Activated CD4-positive, alpha-beta memory T cell treated with anti-CD3 and anti-CD28 coated beads, Interleukin-2, amount 10 ng/mL, durations not matched to agents 7 days and 5 days (primary cell): ENCODE results near the gene TPK1. TPM values are rescaled to one million over a fixed set of nuclear protein-coding genes. Genes with fewer than 3 reads are reported as not detected.

Source experiments
- CTCF ChIA-PET: fragments of 350-600 bp; sonication (Branson Sonifier 250); formaldehyde crosslinking; loops from one replicate; lab custom pipeline; 2021; ENCODE audit warnings: antibody characterized with exemption, inconsistent platforms; lab: Charles Lee
- POLR2A ChIA-PET: fragments of 350-600 bp; sonication (Branson Sonifier 250); formaldehyde crosslinking; loops from one replicate; lab custom pipeline; 2021; ENCODE audit warnings: antibody characterized with exemption; lab: Charles Lee
- DNase-seq: peaks from one replicate; pipeline ENCODE4 v3.0.0-alpha.2; 2020
- H3K27ac Mint-ChIP-seq: one replicate; pipeline ENCODE4 v1.8.0; 2021; ENCODE audit warnings: mild to moderate bottlenecking, mixed read lengths
- H3K27me3 Mint-ChIP-seq: one replicate; pipeline ENCODE4 v1.8.0; 2021; ENCODE audit warnings: mixed read lengths
- H3K36me3 Mint-ChIP-seq: one replicate; pipeline ENCODE4 v1.8.0; 2021; ENCODE audit warnings: low read depth, mixed read lengths
- H3K4me1 Mint-ChIP-seq: one replicate; pipeline ENCODE4 v1.8.0; 2021; ENCODE audit warnings: mixed read lengths
- H3K4me3 Mint-ChIP-seq: one replicate; pipeline ENCODE4 v1.8.0; 2021; ENCODE audit warnings: mild to moderate bottlenecking, mixed read lengths
- H3K9me3 Mint-ChIP-seq: one replicate; pipeline ENCODE4 v1.8.0; 2021; ENCODE audit warnings: mixed read lengths
- total RNA-seq, 2 experiments: library from RNA; stranded (reverse); gene quantifications; one replicate each; pipeline ENCODE4 v1.2.3, GENCODE V29; 2021

Gene TPK1
- total RNA-seq, 2 experiments from 2014 or later: 16.7 to 18.5 TPM

DNA sequence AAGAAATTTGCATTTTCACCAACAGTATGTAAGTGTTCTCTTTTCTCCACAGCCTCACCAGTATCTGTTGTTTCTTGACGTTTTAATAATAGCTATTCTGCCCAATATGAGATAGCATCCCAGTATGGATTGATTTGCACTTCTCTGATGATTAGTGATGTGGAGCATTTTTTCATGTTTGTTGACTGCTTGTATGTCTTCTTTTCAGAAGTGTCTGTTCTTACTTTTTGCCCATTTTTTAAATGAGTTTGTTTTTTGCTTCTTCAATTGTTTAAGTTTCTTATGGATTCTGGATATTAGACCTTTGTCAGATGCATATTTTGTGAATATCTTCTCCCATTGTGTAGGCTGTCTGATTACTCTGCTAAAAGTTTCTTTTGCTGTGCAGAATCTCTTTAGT, 12.2 kb upstream of the TPK1 start:
- ChIA-PET POLR2A (no interaction called here), CTCF (no interaction called here)
- H3K9me3 Mint-ChIP-seq: peaks cover 6% of the 10 kb centered on the region
- peaks cover 3% of the 10 kb centered on the region for H3K36me3 Mint-ChIP-seq
- H3K4me3 Mint-ChIP-seq: no peak overlapping the region
- DNase-seq: no peak
- H3K4me1 Mint-ChIP-seq: no peaks in the 10 kb centered on the region
- no peak overlapping the region for H3K27ac Mint-ChIP-seq
- peaks cover 2% of the 10 kb centered on the region for H3K27me3 Mint-ChIP-seq

GRCh38 chr7:144842377-144842851, 6.6 kb upstream of the TPK1 start:
- CTCF ChIA-PET: interaction anchor here (1.7 kb wide), 1 partner anchor 55 kb away, joined by 4 read pairs; no protein-coding TSS in a partner anchor
- peak overlapping the region; percentile 73 for H3K27ac Mint-ChIP-seq
- no peaks in the 10 kb centered on the region for H3K27me3 Mint-ChIP-seq
- peak overlapping the region; percentile 20 for H3K4me3 Mint-ChIP-seq
- peaks cover 28% of the 10 kb centered on the region for H3K4me1 Mint-ChIP-seq
- peak; percentile 43 for DNase-seq
- H3K36me3 Mint-ChIP-seq: peaks cover 18% of the 10 kb centered on the region
- peaks cover 18% of the 10 kb centered on the region for H3K9me3 Mint-ChIP-seq
- POLR2A ChIA-PET: no interaction called here

DNA sequence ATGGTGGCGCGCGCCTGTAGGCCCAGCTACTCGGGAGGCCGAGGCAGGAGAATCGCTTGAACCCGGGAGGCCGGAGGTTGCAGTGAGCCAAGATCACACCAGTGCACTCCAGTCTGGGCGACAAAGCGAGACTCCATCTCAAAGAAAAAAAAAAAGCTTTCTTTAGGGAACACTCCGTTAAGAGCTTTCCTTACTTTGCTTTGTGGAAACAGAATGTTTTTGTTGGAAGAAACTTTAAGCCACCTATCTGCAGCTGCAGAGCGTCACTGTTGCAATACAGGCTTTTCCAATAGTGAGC, 641 bp upstream of the TPK1 start:
- CTCF ChIA-PET: interaction anchor here (0.8 to 3.2 kb wide), 7 partner anchors 15 to 99 kb away, joined by 3 to 24 read pairs (median 9); no protein-coding TSS in a partner anchor
- no peak for DNase-seq
- peaks cover 50% of the 10 kb centered on the region for H3K4me1 Mint-ChIP-seq
- H3K9me3 Mint-ChIP-seq: peaks cover 24% of the 10 kb centered on the region
- peak overlapping the region; percentile 84 for H3K4me3 Mint-ChIP-seq
- POLR2A ChIA-PET: interaction anchor here (0.7 to 6.9 kb wide), 13 partner anchors 9 to 98 kb away, joined by 3 to 146 read pairs (median 7); no protein-coding TSS in a partner anchor
- no peaks in the 10 kb centered on the region for H3K27me3 Mint-ChIP-seq
- H3K27ac Mint-ChIP-seq: peak overlapping the region; percentile 97
- peaks cover 32% of the 10 kb centered on the region for H3K36me3 Mint-ChIP-seq

GRCh38 chr7:144835155-144835611, 670 bp downstream of the TPK1 start:
- POLR2A ChIA-PET: interaction anchor here (0.9 to 6.9 kb wide), 19 partner anchors 9 to 934 kb away, joined by 3 to 146 read pairs (median 5); partner anchors contain the start of gene TCAF1
- Mint-ChIP-seq H3K4me1 (peaks cover 54% of the 10 kb centered on the region), H3K27ac (peak overlapping the region; percentile 99), H3K4me3 (peak overlapping the region; percentile 84), H3K27me3 (no peaks in the 10 kb centered on the region), H3K36me3 (peaks cover 36% of the 10 kb centered on the region), H3K9me3 (peaks cover 20% of the 10 kb centered on the region)
- CTCF ChIA-PET: interaction anchor here (1.2 to 3.2 kb wide), 8 partner anchors 9 to 96 kb away, joined by 3 to 24 read pairs (median 8); no protein-coding TSS in a partner anchor
- DNase-seq: peak; percentile 55

DNA sequence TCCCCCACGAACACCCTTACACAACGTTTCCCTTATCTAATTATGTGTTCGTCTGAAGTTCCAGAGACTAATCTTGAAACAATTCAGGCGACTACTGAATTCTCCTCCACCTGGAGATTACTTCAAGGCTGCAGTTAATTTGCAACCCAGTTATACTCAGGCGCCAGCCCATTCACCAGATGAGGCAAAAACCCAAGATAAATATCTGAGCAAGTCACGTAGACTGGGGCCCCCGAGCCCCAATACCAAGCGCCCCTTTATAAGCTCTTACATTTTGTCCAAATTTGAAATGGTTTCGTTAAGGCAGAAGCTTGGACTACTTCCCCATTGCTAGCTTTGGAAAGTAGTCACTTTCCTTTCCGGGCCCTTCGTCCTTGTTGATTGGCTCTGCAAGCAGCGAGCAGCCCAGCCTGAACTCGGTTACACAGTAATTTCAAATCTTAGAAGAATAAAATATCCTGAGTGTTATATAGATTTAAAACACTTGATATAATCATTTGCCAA, 1.2 kb downstream of the TPK1 start:
- Mint-ChIP-seq H3K9me3 (peaks cover 17% of the 10 kb centered on the region), H3K4me1 (peaks cover 58% of the 10 kb centered on the region), H3K4me3 (peak overlapping the region; percentile 84), H3K27me3 (no peaks in the 10 kb centered on the region), H3K27ac (peak overlapping the region; percentile 99), H3K36me3 (peaks cover 36% of the 10 kb centered on the region)
- ChIA-PET POLR2A (interaction anchor here (0.9 to 6.9 kb wide), 13 partner anchors 8 to 306 kb away, joined by 3 to 146 read pairs (median 6); no protein-coding TSS in a partner anchor), CTCF (interaction anchor here (1.3 to 3.2 kb wide), 7 partner anchors 9 to 95 kb away, joined by 3 to 24 read pairs (median 9); no protein-coding TSS in a partner anchor)
- DNase-seq: peak; percentile 55

DNA sequence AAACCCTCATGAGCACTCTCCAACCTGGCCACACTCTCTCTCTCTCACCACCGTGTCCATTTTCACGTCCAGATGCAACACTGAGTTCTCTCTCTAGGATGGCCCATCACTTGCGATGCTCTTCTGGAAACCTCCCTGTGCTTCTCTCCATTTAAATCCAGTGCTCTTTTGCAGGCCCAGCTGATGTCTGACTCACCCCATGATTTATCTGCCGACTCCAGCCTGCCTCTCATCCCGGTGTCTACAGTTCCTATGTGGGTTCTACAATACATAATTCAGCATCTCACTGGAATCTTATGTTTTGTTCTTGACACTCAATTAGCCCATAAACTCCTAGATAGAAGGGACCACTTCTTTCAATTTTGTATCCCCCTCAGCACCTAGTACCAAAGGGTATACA, 5.0 kb downstream of the TPK1 start:
- H3K4me1 Mint-ChIP-seq: peaks cover 34% of the 10 kb centered on the region
- ChIA-PET CTCF (no interaction called here), POLR2A (interaction anchor here (2.0 kb wide), 1 partner anchor 9 kb away, joined by 6 read pairs; no protein-coding TSS in a partner anchor)
- peaks cover 17% of the 10 kb centered on the region for H3K36me3 Mint-ChIP-seq
- no peaks in the 10 kb centered on the region for H3K27me3 Mint-ChIP-seq
- H3K9me3 Mint-ChIP-seq: no peaks in the 10 kb centered on the region
- DNase-seq: no peak
- no peak overlapping the region for H3K27ac Mint-ChIP-seq
- no peak overlapping the region for H3K4me3 Mint-ChIP-seq

DNA sequence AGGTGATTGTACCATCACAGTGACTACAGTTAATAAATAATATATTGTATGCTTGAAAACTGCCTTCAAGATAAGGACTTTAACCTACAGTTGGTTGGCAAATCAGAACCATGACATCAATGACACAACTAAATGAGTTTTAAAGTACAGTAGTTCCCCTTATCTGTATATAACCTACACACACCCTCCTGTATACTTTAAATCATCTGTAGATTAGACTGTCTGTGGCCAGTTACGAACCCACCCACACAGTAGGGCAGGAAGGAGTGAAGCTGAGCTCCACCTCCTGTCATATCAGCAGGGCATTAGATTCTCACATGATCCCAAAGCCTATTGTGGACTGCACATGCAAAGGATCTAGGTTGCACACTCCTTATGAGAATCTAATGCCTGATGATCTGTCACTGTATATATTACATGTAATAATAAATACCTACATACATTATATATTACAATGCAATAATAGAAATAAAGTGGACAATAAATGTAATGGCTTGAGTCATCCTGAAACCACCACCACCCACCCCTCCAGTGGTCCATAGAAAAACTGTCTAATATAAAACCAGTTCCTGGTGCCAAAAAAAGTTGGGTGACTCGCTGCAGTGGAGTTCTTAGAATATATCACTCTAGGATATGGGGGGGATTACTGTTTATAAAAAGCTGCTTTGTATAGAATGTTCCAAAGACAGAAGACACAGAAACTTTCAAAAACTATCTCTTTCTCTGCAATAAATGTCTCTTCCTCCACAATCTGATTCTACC, 5.6 kb downstream of the TPK1 start:
- Mint-ChIP-seq H3K36me3 (peaks cover 17% of the 10 kb centered on the region), H3K4me3 (no peak overlapping the region), H3K27me3 (no peaks in the 10 kb centered on the region), H3K27ac (no peak overlapping the region), H3K9me3 (no peaks in the 10 kb centered on the region), H3K4me1 (peaks cover 36% of the 10 kb centered on the region)
- CTCF ChIA-PET: no interaction called here
- DNase-seq: no peak
- POLR2A ChIA-PET: interaction anchor here (2.0 kb wide), 1 partner anchor 9 kb away, joined by 6 read pairs; no protein-coding TSS in a partner anchor

DNA sequence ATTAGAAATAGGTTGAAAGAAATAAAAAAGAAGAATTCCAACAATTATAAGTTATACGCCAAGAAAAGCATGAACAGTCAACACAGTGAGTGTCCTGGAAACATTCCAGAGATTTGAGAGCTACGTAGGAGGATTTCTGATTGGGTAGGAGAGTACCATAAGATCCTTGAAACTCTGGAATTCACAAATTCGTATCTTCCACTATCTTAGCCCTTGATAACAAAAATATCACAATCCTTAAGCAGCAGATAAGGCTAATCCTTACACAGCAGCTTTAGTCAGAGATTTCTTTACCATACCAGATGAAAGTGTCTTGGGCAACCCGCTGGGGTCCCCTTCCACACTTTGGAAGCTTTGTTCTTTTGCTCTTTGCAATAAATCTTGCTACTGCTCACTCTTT, 8.2 kb downstream of the TPK1 start:
- Mint-ChIP-seq H3K4me3 (no peak overlapping the region), H3K27ac (no peak overlapping the region), H3K4me1 (peaks cover 31% of the 10 kb centered on the region), H3K9me3 (no peaks in the 10 kb centered on the region), H3K36me3 (peaks cover 17% of the 10 kb centered on the region), H3K27me3 (no peaks in the 10 kb centered on the region)
- CTCF ChIA-PET: interaction anchor here (1.2 kb wide), 1 partner anchor 8 kb away, joined by 3 read pairs; the partner anchor contains the start of gene TPK1
- POLR2A ChIA-PET: interaction anchor here (2.2 kb wide), 1 partner anchor 8 kb away, joined by 16 read pairs; the partner anchor contains the start of gene TPK1
- DNase-seq: no peak

GRCh38 chr7:144826208-144826607, 9.6 kb downstream of the TPK1 start:
- CTCF ChIA-PET: interaction anchor here (1.3 kb wide), 1 partner anchor 9 kb away, joined by 7 read pairs; no protein-coding TSS in a partner anchor
- Mint-ChIP-seq H3K36me3 (peaks cover 17% of the 10 kb centered on the region), H3K27me3 (no peaks in the 10 kb centered on the region), H3K27ac (no peak overlapping the region), H3K4me1 (peaks cover 41% of the 10 kb centered on the region), H3K9me3 (no peaks in the 10 kb centered on the region), H3K4me3 (no peak overlapping the region)
- no peak for DNase-seq
- POLR2A ChIA-PET: interaction anchor here (2.2 kb wide), 1 partner anchor 10 kb away, joined by 16 read pairs; the partner anchor contains the start of gene TPK1

DNA sequence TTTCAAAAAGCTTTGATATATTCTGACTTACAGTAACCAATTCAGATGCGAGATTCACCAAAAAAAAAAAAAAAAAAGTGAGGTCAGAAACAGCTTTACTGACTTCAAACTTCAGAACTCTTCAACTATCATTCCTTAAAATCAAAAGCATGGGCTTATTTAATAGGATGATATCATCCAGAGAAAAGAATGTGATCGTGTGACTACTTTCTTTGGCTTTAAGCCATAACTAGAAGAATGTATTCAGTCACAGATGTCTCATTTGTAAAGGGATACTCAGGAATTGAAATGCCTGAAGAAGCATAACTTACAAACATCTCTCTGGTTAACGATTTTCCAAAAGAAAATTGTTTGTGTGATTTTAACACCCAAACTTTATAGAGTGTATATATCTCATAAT, 11.5 kb downstream of the TPK1 start:
- POLR2A ChIA-PET: interaction anchor here (1.3 kb wide), 1 partner anchor 11 kb away, joined by 6 read pairs; the partner anchor contains the start of gene TPK1
- no peaks in the 10 kb centered on the region for H3K27me3 Mint-ChIP-seq
- H3K4me1 Mint-ChIP-seq: peaks cover 48% of the 10 kb centered on the region
- no peaks in the 10 kb centered on the region for H3K9me3 Mint-ChIP-seq
- CTCF ChIA-PET: no interaction called here
- no peak overlapping the region for H3K27ac Mint-ChIP-seq
- peaks cover 18% of the 10 kb centered on the region for H3K36me3 Mint-ChIP-seq
- no peak overlapping the region for H3K4me3 Mint-ChIP-seq
- no peak for DNase-seq

DNA sequence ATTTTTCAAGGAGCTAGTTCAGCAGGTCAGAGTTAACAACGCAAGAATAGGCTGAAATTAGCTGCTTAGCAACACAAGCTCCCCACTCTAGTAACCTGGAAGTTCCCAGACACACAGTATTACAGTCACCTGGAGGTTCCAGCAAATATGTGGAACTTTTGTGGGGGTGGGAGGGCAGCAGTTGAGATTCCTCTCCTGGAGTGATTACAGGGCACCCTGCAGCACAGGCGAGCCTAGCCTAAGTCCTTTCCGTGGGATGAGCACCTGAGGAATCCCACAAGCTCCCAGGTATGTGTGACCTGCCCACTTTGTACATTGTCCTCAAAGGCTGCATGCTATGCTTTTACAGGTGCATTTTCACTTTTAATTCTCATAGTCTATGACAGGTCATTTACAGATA, 13.6 kb downstream of the TPK1 start:
- no peak for DNase-seq
- Mint-ChIP-seq H3K36me3 (peaks cover 14% of the 10 kb centered on the region), H3K27ac (peak overlapping the region; percentile 31), H3K4me3 (no peak overlapping the region), H3K27me3 (no peaks in the 10 kb centered on the region), H3K4me1 (peaks cover 64% of the 10 kb centered on the region), H3K9me3 (no peaks in the 10 kb centered on the region)
- ChIA-PET CTCF (interaction anchor here (0.9 to 2.1 kb wide), 3 partner anchors 10 to 83 kb away, joined by 3 to 17 read pairs (median 7); partner anchors contain the start of gene TPK1), POLR2A (interaction anchor here (1.0 to 5.9 kb wide), 6 partner anchors 8 to 19 kb away, joined by 3 to 146 read pairs (median 12); partner anchors contain the start of gene TPK1)

- Mint-ChIP-seq H3K4me1 (peaks cover 64% of the 10 kb centered on the region), H3K4me3 (peak overlapping the region; percentile 3), H3K27me3 (no peaks in the 10 kb centered on the region), H3K27ac (peak overlapping the region; percentile 71), H3K36me3 (peaks cover 17% of the 10 kb centered on the region), H3K9me3 (no peaks in the 10 kb centered on the region)
- no peak for DNase-seq
- CTCF ChIA-PET: interaction anchor here (0.9 to 2.1 kb wide), 3 partner anchors 9 to 82 kb away, joined by 3 to 17 read pairs (median 7); partner anchors contain the start of gene TPK1
- POLR2A ChIA-PET: interaction anchor here (0.6 to 5.9 kb wide), 8 partner anchors 8 to 20 kb away, joined by 3 to 146 read pairs (median 6); partner anchors contain the start of gene TPK1
Measured at GRCh38 chr7:144821067-144821466, 14.8 kb downstream of the TPK1 start.
